ENCODE measurements around the gene CD200R1. TPM values are rescaled to one million over a fixed set of nuclear protein-coding genes. Genes with fewer than 3 reads are reported as not detected.

CD200R1 gene
- total RNA-seq, 1 experiment from 2014 or later, result 0.05 TPM

DNA sequence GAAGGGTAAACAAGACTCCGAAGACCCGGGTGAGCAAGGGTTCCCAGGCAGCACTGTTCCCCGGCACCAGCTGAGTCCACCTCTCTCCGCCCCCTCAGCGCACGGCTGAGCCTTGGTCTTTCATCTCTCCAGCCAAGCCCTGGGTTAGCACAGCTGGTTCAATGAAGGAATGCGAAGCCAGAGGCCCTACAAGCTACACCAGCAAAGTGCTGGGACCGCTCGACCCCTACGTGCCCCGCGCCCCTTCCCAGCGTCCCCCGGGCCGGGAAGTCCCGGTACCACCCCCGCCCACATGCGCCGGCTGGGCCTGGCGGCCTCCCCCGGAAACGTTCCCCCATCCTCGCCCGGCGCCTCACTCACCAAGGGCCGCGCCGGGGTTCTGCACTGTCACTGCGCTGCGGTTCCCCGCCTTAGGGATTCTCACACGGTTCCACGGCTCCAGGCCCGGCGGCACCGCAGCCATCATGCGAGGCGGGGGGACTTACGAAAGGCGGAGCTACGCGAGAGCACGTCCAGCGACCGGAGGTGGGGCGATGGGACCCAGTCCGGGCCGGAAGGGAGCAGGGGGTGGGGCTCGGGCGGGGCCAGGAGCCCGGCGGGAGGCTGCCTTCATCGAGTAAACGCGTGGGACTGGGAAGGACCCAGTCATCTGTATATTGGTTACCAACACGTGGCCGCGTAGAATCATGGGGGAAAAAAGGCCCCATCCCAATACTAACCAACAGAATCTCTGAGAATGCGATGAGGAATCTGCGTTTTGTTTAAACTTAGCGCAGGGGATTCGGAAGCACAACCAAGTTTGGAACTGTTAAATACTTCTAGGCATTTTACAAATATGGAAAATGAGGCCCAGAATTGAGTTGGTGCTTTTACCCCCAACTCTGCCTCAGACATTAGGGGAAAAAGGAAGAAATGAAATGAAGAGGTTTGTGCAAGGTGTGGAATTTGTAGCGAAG, 44.6 kb upstream of the CD200R1 start:
- intact Hi-C loops (cut with micrococcal nuclease; ENCODE audit: unreplicated experiment), result no loop called here
- Histone ChIP-seq H3K36me3 (ENCODE audit: control insufficient read depth, insufficient read depth, low read length) (peaks cover 12% of the 10 kb centered on the region), H3K4me3 (ENCODE audit: low read depth in 2 of 2, low read length in 2 of 2) (peak overlapping the region; percentile 94 to 97), H3K27me3 (ENCODE audit: control insufficient read depth, insufficient read depth, low read length) (no peaks in the 10 kb centered on the region), H3K9me3 (ENCODE audit: control insufficient read depth, insufficient read depth, low read depth, low read length) (no peaks in the 10 kb centered on the region), H3K4me1 (ENCODE audit: control insufficient read depth, insufficient read depth, low read length) (peaks cover 13% of the 10 kb centered on the region), H3K27ac (ENCODE audit: low read length) (peak overlapping the region; percentile 97)
- DNase-seq (ENCODE audit: low read depth, low spot score) (peak; percentile 56), ATAC-seq (peak; percentile 99)
- ChIA-PET POLR2A (interaction anchor here (0.6 to 0.7 kb wide), 3 partner anchors 27 to 1041 kb away, joined by 4 to 6 read pairs (median 5); partner anchors contain the start of gene ABHD10), CTCF (interaction anchor here (0.6 kb wide), 1 partner anchor 111 kb away, joined by 7 read pairs; no protein-coding TSS in a partner anchor)
- no TSS peak for BruUV-seq (replicated peaks)
- in situ Hi-C loops (cut with HindIII; ENCODE audit: low pct_unique_long_range_greater_than_20kb, low sequenced_read_pairs), result no loop called here
- TF ChIP-seq, protein P1, sequence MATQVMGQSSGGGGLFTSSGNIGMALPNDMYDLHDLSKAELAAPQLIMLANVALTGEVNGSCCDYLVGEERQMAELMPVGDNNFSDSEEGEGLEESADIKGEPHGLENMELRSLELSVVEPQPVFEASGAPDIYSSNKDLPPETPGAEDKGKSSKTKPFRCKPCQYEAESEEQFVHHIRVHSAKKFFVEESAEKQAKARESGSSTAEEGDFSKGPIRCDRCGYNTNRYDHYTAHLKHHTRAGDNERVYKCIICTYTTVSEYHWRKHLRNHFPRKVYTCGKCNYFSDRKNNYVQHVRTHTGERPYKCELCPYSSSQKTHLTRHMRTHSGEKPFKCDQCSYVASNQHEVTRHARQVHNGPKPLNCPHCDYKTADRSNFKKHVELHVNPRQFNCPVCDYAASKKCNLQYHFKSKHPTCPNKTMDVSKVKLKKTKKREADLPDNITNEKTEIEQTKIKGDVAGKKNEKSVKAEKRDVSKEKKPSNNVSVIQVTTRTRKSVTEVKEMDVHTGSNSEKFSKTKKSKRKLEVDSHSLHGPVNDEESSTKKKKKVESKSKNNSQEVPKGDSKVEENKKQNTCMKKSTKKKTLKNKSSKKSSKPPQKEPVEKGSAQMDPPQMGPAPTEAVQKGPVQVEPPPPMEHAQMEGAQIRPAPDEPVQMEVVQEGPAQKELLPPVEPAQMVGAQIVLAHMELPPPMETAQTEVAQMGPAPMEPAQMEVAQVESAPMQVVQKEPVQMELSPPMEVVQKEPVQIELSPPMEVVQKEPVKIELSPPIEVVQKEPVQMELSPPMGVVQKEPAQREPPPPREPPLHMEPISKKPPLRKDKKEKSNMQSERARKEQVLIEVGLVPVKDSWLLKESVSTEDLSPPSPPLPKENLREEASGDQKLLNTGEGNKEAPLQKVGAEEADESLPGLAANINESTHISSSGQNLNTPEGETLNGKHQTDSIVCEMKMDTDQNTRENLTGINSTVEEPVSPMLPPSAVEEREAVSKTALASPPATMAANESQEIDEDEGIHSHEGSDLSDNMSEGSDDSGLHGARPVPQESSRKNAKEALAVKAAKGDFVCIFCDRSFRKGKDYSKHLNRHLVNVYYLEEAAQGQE (IDR thresholded peaks at IDR 0.05; ENCODE audit: insufficient read depth in 1 of 2, low read depth in 2 of 2, low read length in 1 of 2), result peak in 1 of 2 experiments; percentile 14; a peak in 1 of 4 replicates
- TF ChIP-seq TCF7L2 (IDR thresholded peaks at IDR 0.05; ENCODE audit: low read depth, low read length) (peak; percentile 18; the same call in 1 of the 2 replicates), POLR2AphosphoS5 (IDR thresholded peaks at IDR 0.05; ENCODE audit: low read depth, low read length) (peak; percentile 83; the same call in 1 of the 2 replicates), SIN3A (IDR thresholded peaks at IDR 0.05; ENCODE audit: borderline replicate concordance, insufficient read depth, low read depth, low read length) (peak; percentile 90; the same call in 1 of the 2 replicates)
- TF ChIP-seq, protein P2, sequence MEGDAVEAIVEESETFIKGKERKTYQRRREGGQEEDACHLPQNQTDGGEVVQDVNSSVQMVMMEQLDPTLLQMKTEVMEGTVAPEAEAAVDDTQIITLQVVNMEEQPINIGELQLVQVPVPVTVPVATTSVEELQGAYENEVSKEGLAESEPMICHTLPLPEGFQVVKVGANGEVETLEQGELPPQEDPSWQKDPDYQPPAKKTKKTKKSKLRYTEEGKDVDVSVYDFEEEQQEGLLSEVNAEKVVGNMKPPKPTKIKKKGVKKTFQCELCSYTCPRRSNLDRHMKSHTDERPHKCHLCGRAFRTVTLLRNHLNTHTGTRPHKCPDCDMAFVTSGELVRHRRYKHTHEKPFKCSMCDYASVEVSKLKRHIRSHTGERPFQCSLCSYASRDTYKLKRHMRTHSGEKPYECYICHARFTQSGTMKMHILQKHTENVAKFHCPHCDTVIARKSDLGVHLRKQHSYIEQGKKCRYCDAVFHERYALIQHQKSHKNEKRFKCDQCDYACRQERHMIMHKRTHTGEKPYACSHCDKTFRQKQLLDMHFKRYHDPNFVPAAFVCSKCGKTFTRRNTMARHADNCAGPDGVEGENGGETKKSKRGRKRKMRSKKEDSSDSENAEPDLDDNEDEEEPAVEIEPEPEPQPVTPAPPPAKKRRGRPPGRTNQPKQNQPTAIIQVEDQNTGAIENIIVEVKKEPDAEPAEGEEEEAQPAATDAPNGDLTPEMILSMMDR (IDR thresholded peaks at IDR 0.05), result no peak

DNA sequence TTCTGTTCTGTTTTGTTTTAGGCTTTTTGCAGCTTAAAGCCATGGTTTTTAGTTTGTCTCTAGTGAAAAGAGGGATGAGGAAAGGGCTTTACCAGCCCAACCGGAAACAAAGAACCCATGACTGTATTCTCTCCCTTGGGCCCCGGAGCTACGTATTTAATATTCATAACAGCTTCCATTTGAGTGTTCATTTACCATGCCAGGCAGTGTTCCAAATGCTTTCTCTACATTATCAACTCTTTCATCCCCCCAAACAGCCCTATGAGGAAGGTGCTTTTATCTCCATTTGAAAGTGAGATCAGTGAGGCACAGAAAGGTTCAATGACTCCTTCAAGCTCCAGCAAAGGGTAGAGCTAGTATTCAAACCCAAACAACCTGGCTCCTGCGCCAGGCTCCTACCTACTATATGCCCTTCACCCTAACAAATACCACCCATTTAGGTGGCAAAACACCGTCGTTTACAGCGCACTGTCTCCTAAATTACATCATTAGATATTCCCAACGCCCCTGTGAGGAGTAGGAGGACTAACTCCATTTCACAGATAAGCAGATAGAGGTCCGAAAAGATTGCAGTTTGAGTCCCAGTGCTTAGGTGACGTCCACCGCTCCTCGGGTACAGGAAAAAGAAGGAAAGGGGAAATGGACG, 43.8 kb upstream of the CD200R1 start:
- CTCF ChIA-PET, result no interaction called here
- BruUV-seq (replicated peaks), result no TSS peak
- Histone ChIP-seq H3K4me3 (ENCODE audit: low read depth in 2 of 2, low read length in 2 of 2) (peak overlapping the region; percentile 94 to 97), H3K27ac (ENCODE audit: low read length) (peak overlapping the region; percentile 97), H3K27me3 (ENCODE audit: control insufficient read depth, insufficient read depth, low read length) (no peaks in the 10 kb centered on the region), H3K36me3 (ENCODE audit: control insufficient read depth, insufficient read depth, low read length) (peaks cover 17% of the 10 kb centered on the region), H3K4me1 (ENCODE audit: control insufficient read depth, insufficient read depth, low read length) (peaks cover 13% of the 10 kb centered on the region), H3K9me3 (ENCODE audit: control insufficient read depth, insufficient read depth, low read depth, low read length) (no peaks in the 10 kb centered on the region)
- POLR2A ChIA-PET, result interaction anchor here (0.6 to 0.7 kb wide), 3 partner anchors 27 to 1040 kb away, joined by 4 to 6 read pairs (median 5); partner anchors contain the start of gene ABHD10
- in situ Hi-C loops (cut with HindIII; ENCODE audit: low pct_unique_long_range_greater_than_20kb, low sequenced_read_pairs), result no loop called here
- no peak for ATAC-seq
- peak; percentile 4 for DNase-seq (ENCODE audit: low read depth, low spot score)
- intact Hi-C loops (cut with micrococcal nuclease; ENCODE audit: unreplicated experiment), result no loop called here
- TF ChIP-seq, protein P1 (IDR thresholded peaks at IDR 0.05; ENCODE audit: insufficient read depth in 1 of 2, low read depth in 2 of 2, low read length in 1 of 2), result no peak
- TF ChIP-seq, protein P2 (IDR thresholded peaks at IDR 0.05), result no peak
